NOMO-1 (cell line): ENCODE data around the gene MTFR1L.

Experiments used
- DNase-seq, 2 experiments: peaks; one replicate each; lab custom pipeline; 2025; ENCODE audit not compliant: unreplicated experiment in 2 of 2; lab: John Stamatoyannopoulos, UW

Gene MTFR1L

GRCh38 chr1:25819491-25820246 is at the start of gene MTFR1L:
Gene MTFR1L, plus strand, starts transcription at chr1:25819954. Its CDS starts 3,151 bp downstream, at chr1:25823105.
- peak; percentile 72 to 85 for DNase-seq

- DNase-seq, result no peak
Measured at GRCh38 chr1:25770541-25771220, 49.1 kb upstream of the MTFR1L start.

- peak; percentile 91 for DNase-seq
Measured at GRCh38 chr1:25771221-25772114, 48.3 kb upstream of the MTFR1L start.

GRCh38 chr1:25772164-25772563 is 47.6 kb upstream of the MTFR1L start:
- no peak for DNase-seq

GRCh38 chr1:25772692-25773245 is 47.0 kb upstream of the MTFR1L start:
- no peak for DNase-seq

GRCh38 chr1:25773441-25774125 is 46.2 kb upstream of the MTFR1L start:
- DNase-seq, result no peak

GRCh38 chr1:25774206-25774803 is 45.4 kb upstream of the MTFR1L start:
- no peak for DNase-seq

- DNase-seq, result no peak
Measured at GRCh38 chr1:25774921-25775771, 44.6 kb upstream of the MTFR1L start.

GRCh38 chr1:25779388-25779787 is 40.4 kb upstream of the MTFR1L start:
- no peak for DNase-seq

- no peak for DNase-seq
Measured at GRCh38 chr1:25779894-25780293, 39.9 kb upstream of the MTFR1L start.

- DNase-seq, result no peak
Measured at GRCh38 chr1:25780318-25781129, 39.2 kb upstream of the MTFR1L start.

GRCh38 chr1:25781130-25781433 is 38.7 kb upstream of the MTFR1L start:
- DNase-seq, result no peak

GRCh38 chr1:25782608-25783201 is 37.0 kb upstream of the MTFR1L start:
- DNase-seq, result no peak

GRCh38 chr1:25784575-25785051 is 35.1 kb upstream of the MTFR1L start:
- DNase-seq, result no peak

- DNase-seq, result no peak
Measured at GRCh38 chr1:25785333-25786067, 34.3 kb upstream of the MTFR1L start.

- DNase-seq, result no peak
Measured at GRCh38 chr1:25786887-25787759, 32.6 kb upstream of the MTFR1L start.
